Measurements from ENCODE around the gene LMTK2. TPM values are rescaled to one million over a fixed set of nuclear protein-coding genes. Genes with fewer than 3 reads are reported as not detected.

Gene LMTK2
- polyA plus RNA-seq, 1 donor from 2014 or later = 11.9 TPM

DNA sequence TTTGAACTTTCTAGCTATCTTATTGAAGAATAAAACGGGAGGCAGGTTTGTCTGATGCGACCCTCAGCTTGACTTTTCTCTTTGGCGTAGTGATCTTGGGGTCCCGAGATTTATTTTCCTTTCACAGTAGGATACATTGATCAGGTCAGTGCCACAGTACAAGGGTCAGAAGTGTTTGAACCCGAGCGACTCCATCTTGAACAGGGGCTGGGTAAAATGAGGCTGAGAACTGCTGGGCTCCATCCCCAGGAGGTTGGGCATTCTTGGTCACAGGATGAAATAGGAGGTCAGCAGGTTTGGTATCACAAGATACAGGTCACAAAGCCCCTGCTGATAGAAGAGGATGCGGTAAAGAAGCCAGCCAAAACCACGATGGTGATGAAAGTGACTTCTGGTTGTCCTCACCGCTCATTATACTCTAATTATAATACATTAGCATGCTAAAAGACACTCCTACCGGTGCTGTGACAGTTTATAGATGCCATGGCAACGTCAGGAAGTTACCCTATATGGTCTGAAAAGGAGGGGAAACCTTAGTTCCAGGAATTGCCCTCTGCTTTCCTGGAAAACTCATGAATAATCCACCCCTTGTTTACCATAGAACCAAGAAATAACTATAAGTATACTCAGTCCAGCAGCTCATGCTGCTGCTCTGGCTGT is 148.4 kb downstream of the LMTK2 start:
- H3K9me2 ChIP-seq (ENCODE audit: insufficient read depth, low read length) = no peaks in the 10 kb centered on the region

DNA sequence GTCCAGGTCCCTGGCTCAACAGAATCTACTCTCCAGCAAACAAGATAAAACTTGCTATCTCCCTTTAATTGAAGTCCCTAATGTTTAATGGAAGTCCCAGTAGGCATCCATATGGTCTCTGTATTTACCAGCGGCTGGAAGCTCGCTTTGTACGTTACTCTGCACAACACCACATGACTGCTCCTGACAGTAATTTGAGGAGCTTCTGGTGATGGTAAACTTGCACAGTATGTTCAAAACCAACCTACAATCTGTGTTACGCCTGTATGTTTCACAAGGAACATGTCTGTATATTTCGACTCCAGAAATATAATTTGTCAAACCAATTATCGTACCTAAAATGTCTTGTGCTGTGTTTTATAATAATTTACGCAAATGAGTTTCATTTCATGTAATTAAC is 149.8 kb downstream of the LMTK2 start:
- H3K9me3 ChIP-seq (ENCODE audit: low read length) = no peaks in the 10 kb centered on the region
- no peaks in the 10 kb centered on the region for H3K27me3 ChIP-seq (ENCODE audit: insufficient read depth, low read depth, low read length)
- no peak overlapping the region for H3K9ac ChIP-seq (ENCODE audit: low read length)
- H2AFZ ChIP-seq (ENCODE audit: low read depth, low read length) = no peak overlapping the region
- TF ChIP-seq EP300 (conservative IDR thresholded peaks at IDR 0.05; ENCODE audit: poor library complexity, severe bottlenecking) (no peak), RAD21 (conservative IDR thresholded peaks at IDR 0.05) (no peak), SMC3 (conservative IDR thresholded peaks at IDR 0.05; ENCODE audit: poor library complexity) (no peak), MXI1 (conservative IDR thresholded peaks at IDR 0.05; ENCODE audit: poor library complexity, severe bottlenecking) (no peak), EZH2 (IDR thresholded peaks at IDR 0.05; ENCODE audit: borderline replicate concordance, insufficient read depth, low read length, poor library complexity, severe bottlenecking) (no peak)
- TF ChIP-seq, protein P1, sequence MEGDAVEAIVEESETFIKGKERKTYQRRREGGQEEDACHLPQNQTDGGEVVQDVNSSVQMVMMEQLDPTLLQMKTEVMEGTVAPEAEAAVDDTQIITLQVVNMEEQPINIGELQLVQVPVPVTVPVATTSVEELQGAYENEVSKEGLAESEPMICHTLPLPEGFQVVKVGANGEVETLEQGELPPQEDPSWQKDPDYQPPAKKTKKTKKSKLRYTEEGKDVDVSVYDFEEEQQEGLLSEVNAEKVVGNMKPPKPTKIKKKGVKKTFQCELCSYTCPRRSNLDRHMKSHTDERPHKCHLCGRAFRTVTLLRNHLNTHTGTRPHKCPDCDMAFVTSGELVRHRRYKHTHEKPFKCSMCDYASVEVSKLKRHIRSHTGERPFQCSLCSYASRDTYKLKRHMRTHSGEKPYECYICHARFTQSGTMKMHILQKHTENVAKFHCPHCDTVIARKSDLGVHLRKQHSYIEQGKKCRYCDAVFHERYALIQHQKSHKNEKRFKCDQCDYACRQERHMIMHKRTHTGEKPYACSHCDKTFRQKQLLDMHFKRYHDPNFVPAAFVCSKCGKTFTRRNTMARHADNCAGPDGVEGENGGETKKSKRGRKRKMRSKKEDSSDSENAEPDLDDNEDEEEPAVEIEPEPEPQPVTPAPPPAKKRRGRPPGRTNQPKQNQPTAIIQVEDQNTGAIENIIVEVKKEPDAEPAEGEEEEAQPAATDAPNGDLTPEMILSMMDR (IDR thresholded peaks at IDR 0.05; ENCODE audit: poor library complexity, severe bottlenecking) = no peak
- TF ChIP-seq, protein P2, sequence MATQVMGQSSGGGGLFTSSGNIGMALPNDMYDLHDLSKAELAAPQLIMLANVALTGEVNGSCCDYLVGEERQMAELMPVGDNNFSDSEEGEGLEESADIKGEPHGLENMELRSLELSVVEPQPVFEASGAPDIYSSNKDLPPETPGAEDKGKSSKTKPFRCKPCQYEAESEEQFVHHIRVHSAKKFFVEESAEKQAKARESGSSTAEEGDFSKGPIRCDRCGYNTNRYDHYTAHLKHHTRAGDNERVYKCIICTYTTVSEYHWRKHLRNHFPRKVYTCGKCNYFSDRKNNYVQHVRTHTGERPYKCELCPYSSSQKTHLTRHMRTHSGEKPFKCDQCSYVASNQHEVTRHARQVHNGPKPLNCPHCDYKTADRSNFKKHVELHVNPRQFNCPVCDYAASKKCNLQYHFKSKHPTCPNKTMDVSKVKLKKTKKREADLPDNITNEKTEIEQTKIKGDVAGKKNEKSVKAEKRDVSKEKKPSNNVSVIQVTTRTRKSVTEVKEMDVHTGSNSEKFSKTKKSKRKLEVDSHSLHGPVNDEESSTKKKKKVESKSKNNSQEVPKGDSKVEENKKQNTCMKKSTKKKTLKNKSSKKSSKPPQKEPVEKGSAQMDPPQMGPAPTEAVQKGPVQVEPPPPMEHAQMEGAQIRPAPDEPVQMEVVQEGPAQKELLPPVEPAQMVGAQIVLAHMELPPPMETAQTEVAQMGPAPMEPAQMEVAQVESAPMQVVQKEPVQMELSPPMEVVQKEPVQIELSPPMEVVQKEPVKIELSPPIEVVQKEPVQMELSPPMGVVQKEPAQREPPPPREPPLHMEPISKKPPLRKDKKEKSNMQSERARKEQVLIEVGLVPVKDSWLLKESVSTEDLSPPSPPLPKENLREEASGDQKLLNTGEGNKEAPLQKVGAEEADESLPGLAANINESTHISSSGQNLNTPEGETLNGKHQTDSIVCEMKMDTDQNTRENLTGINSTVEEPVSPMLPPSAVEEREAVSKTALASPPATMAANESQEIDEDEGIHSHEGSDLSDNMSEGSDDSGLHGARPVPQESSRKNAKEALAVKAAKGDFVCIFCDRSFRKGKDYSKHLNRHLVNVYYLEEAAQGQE (IDR thresholded peaks at IDR 0.05; ENCODE audit: borderline replicate concordance) = no peak
- no peaks in the 10 kb centered on the region for H3K9me2 ChIP-seq (ENCODE audit: insufficient read depth, low read length)
- H3K27ac ChIP-seq (ENCODE audit: low read length) = no peak overlapping the region
- no peak overlapping the region for H3K4me3 ChIP-seq (ENCODE audit: low read length)
- no peaks in the 10 kb centered on the region for H3K36me3 ChIP-seq (ENCODE audit: insufficient read depth, low read length)
- H4K20me1 ChIP-seq (ENCODE audit: insufficient read depth) = no peaks in the 10 kb centered on the region
- H3F3A ChIP-seq (ENCODE audit: insufficient read depth, low read length, poor library complexity, severe bottlenecking) = no peaks in the 10 kb centered on the region
- H3K79me2 ChIP-seq (replicated peaks; ENCODE audit: insufficient read depth, low read length) = peaks cover 21% of the 10 kb centered on the region
- H3K4me2 ChIP-seq (ENCODE audit: low read length) = no peak overlapping the region

More for the DNA sequence above, 148.4 kb downstream of the LMTK2 start:
- Histone ChIP-seq H3K79me2 (replicated peaks; ENCODE audit: insufficient read depth, low read length) (peaks cover 29% of the 10 kb centered on the region), H3K4me3 (ENCODE audit: low read length) (no peak overlapping the region), H3K27me3 (ENCODE audit: insufficient read depth, low read depth, low read length) (no peaks in the 10 kb centered on the region), H4K20me1 (ENCODE audit: insufficient read depth) (no peaks in the 10 kb centered on the region), H3K9me3 (ENCODE audit: low read length) (no peaks in the 10 kb centered on the region), H3K4me2 (ENCODE audit: low read length) (no peak overlapping the region), H3K9ac (ENCODE audit: low read length) (no peak overlapping the region), H2AFZ (ENCODE audit: low read depth, low read length) (no peak overlapping the region), H3K27ac (ENCODE audit: low read length) (no peak overlapping the region), H3F3A (ENCODE audit: insufficient read depth, low read length, poor library complexity, severe bottlenecking) (no peaks in the 10 kb centered on the region), H3K36me3 (ENCODE audit: insufficient read depth, low read length) (no peaks in the 10 kb centered on the region)
- TF ChIP-seq, protein P1 (IDR thresholded peaks at IDR 0.05; ENCODE audit: poor library complexity, severe bottlenecking) = no peak
- TF ChIP-seq SMC3 (conservative IDR thresholded peaks at IDR 0.05; ENCODE audit: poor library complexity) (no peak), EP300 (conservative IDR thresholded peaks at IDR 0.05; ENCODE audit: poor library complexity, severe bottlenecking) (no peak), EZH2 (IDR thresholded peaks at IDR 0.05; ENCODE audit: borderline replicate concordance, insufficient read depth, low read length, poor library complexity, severe bottlenecking) (no peak), TAF1 (IDR thresholded peaks at IDR 0.05; ENCODE audit: low read depth) (no peak), POLR2AphosphoS5 (IDR thresholded peaks at IDR 0.05) (no peak), RAD21 (conservative IDR thresholded peaks at IDR 0.05) (no peak), MXI1 (conservative IDR thresholded peaks at IDR 0.05; ENCODE audit: poor library complexity, severe bottlenecking) (no peak)
- TF ChIP-seq, protein P2 (IDR thresholded peaks at IDR 0.05; ENCODE audit: borderline replicate concordance) = no peak

Data from neural cell (in vitro differentiated cells).